DOHH2 (cell line): ENCODE data around the gene MBD2.

Experiments used
- H3F3A ChIP-seq: fragments of 200-600 bp; sonication (generic), shearing (Covaris generic); 2 replicates; pipeline ENCODE4 v1.6.0; 2016; ENCODE audit warnings: antibody characterized with exemption, mild to moderate bottlenecking; ENCODE audit not compliant: control insufficient read depth, insufficient read depth
- H3K27ac ChIP-seq: fragments of 200-600 bp; sonication (generic); 2 replicates; pipeline ENCODE4 v1.5.1; 2014; ENCODE audit warnings: low read depth, mild to moderate bottlenecking, low read length, moderate library complexity
- H3K27me3 ChIP-seq: fragments of 200-600 bp; sonication (generic); 2 replicates; pipeline ENCODE4 v1.6.1; 2014; ENCODE audit warnings: mild to moderate bottlenecking, low read length, mixed read lengths; ENCODE audit not compliant: control insufficient read depth
- H3K36me3 ChIP-seq: fragments of 200-600 bp; sonication (generic); 2 replicates; pipeline ENCODE4 v1.6.1; 2014; ENCODE audit warnings: mild to moderate bottlenecking, low read length, moderate library complexity, mixed read lengths; ENCODE audit not compliant: control insufficient read depth
- H3K4me1 ChIP-seq: fragments of 200-600 bp; sonication (generic); 2 replicates; pipeline ENCODE4 v1.6.1; 2014; ENCODE audit warnings: mild to moderate bottlenecking, low read length, mixed read lengths; ENCODE audit not compliant: control insufficient read depth
- H3K4me2 ChIP-seq: fragments of 200-600 bp; sonication (generic); 2 replicates; pipeline ENCODE4 v1.6.0; 2014; ENCODE audit warnings: mild to moderate bottlenecking, low read length, moderate library complexity
- H3K4me3 ChIP-seq: fragments of 200-600 bp; sonication (generic); 2 replicates; pipeline ENCODE4 v1.5.1; 2014; ENCODE audit warnings: mild to moderate bottlenecking, low read length, mixed read lengths
- H3K79me2 ChIP-seq: fragments of 200-600 bp; sonication (generic); 2 replicates; pipeline ENCODE4 v1.6.1; 2014; ENCODE audit warnings: mild to moderate bottlenecking, low read length, mixed read lengths; ENCODE audit not compliant: control insufficient read depth
- H3K9me2 ChIP-seq: fragments of 200-600 bp; sonication (generic); replicated peaks from 2 replicates; pipeline ENCODE4 v1.6.1; 2014; ENCODE audit warnings: mild to moderate bottlenecking, low read length, mixed read lengths; ENCODE audit not compliant: control insufficient read depth
- H3K9me3 ChIP-seq: fragments of 200-600 bp; sonication (generic); 2 replicates; pipeline ENCODE4 v1.6.1; 2014; ENCODE audit warnings: antibody characterized with exemption, low read length, mixed read lengths; ENCODE audit not compliant: control insufficient read depth, insufficient read depth
- H4K20me1 ChIP-seq: fragments of 200-600 bp; sonication (generic); 2 replicates; pipeline ENCODE4 v1.6.0; 2014; ENCODE audit warnings: low read depth, mild to moderate bottlenecking, antibody characterized with exemption, low read length, moderate library complexity; ENCODE audit not compliant: control insufficient read depth, insufficient read depth
- EZH2phosphoT487 ChIP-seq: fragments of 200-600 bp; sonication (generic); IDR thresholded peaks from 2 replicates; pipeline ENCODE4 v1.6.1; 2017; ENCODE audit warnings: borderline replicate concordance, mild to moderate bottlenecking, antibody characterized with exemption, low read length, moderate library complexity, mixed read lengths
- TF ChIP-seq, protein P1 (sequence below): fragments of 200-600 bp; sonication (generic); IDR thresholded peaks from one replicate; pipeline ENCODE4 v1.5.1; 2014; ENCODE audit warnings: antibody characterized with exemption, mild to moderate bottlenecking, low read depth, low read length; ENCODE audit not compliant: poor library complexity, severe bottlenecking

The MBD2 gene

GRCh38 chr18:54109131-54109683 is 115.3 kb downstream of the MBD2 start:
- no peak overlapping the region for H3K4me3 ChIP-seq
- H3K79me2 ChIP-seq = no peaks in the 10 kb centered on the region
- no peak for TF ChIP-seq EZH2phosphoT487
- TF ChIP-seq, protein P1, sequence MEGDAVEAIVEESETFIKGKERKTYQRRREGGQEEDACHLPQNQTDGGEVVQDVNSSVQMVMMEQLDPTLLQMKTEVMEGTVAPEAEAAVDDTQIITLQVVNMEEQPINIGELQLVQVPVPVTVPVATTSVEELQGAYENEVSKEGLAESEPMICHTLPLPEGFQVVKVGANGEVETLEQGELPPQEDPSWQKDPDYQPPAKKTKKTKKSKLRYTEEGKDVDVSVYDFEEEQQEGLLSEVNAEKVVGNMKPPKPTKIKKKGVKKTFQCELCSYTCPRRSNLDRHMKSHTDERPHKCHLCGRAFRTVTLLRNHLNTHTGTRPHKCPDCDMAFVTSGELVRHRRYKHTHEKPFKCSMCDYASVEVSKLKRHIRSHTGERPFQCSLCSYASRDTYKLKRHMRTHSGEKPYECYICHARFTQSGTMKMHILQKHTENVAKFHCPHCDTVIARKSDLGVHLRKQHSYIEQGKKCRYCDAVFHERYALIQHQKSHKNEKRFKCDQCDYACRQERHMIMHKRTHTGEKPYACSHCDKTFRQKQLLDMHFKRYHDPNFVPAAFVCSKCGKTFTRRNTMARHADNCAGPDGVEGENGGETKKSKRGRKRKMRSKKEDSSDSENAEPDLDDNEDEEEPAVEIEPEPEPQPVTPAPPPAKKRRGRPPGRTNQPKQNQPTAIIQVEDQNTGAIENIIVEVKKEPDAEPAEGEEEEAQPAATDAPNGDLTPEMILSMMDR = no peak
- H3K9me3 ChIP-seq = no peaks in the 10 kb centered on the region
- no peaks in the 10 kb centered on the region for H3F3A ChIP-seq
- H3K4me1 ChIP-seq = no peaks in the 10 kb centered on the region
- H3K36me3 ChIP-seq = no peaks in the 10 kb centered on the region
- H3K4me2 ChIP-seq = no peak overlapping the region
- no peaks in the 10 kb centered on the region for H4K20me1 ChIP-seq
- H3K27me3 ChIP-seq = peaks cover 2% of the 10 kb centered on the region; the same call in 1 of the 2 replicates
- H3K9me2 ChIP-seq = no peaks in the 10 kb centered on the region
- no peak overlapping the region for H3K27ac ChIP-seq

DNA sequence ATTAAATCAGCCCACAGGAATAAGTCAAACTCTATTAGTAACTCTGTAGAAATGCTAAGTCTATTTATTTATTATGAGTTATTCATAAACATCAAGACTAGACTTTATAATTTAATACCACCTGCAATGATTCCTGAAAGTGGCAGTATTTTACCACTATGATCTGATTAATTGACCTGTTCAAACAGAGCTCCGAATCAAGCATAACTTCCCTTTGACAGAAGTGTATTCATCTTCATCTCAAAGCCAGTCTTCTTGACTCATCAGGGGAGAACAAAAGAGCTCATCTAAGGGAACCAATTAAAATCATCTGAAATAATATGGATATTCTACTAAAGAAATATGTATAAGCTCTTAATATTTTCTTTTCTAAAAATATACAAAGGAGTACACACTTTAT is 122.3 kb downstream of the MBD2 start:
- no peak for TF ChIP-seq EZH2phosphoT487
- TF ChIP-seq, protein P1 = no peak
- no peak overlapping the region for H3K27ac ChIP-seq

More for the DNA sequence above, 122.3 kb downstream of the MBD2 start:
- Histone ChIP-seq H3K27me3 (no peaks in the 10 kb centered on the region), H3K4me3 (no peak overlapping the region), H3K79me2 (no peaks in the 10 kb centered on the region), H3K9me2 (no peaks in the 10 kb centered on the region), H3K4me1 (no peaks in the 10 kb centered on the region), H3K4me2 (no peak overlapping the region), H3K9me3 (no peaks in the 10 kb centered on the region), H3F3A (no peaks in the 10 kb centered on the region), H4K20me1 (no peaks in the 10 kb centered on the region), H3K36me3 (no peaks in the 10 kb centered on the region)
